Left ventricle myocardium superior (tissue), 1 donor: ENCODE measurements around the gene SMG6. TPM values are rescaled to one million over a fixed set of nuclear protein-coding genes. Genes with fewer than 3 reads are reported as not detected.

ENCODE experiments used
- ATAC-seq: fragments of 200-7000 bp; cut with Tn5 transposase; one replicate; pipeline ENCODE4 v1.9.1; 2020; ENCODE audit warnings: mild to moderate bottlenecking, moderate library complexity
- DNase-seq: peaks from one replicate; pipeline ENCODE4 v3.0.0-alpha.2; 2020
- intact Hi-C: fragments of 100-400 bp; cut with micrococcal nuclease; formaldehyde crosslinking; loops from one replicate; pipeline ENCODE4 v1.11.0; 2022
- total RNA-seq: library from RNA; stranded (reverse); fragmentation: NEBNext Ultra II Directional; extraction: Animal tissue kit (Norgen Biotek cat#: 25700); gene quantifications from one replicate; pipeline ENCODE4 v1.2.1, GENCODE V29; 2021
- donor health status: DM: no; HTN: yes; CAD: no; lungs with severe emphysema.

The SMG6 gene
- total RNA-seq, 1 donor from 2014 or later, result 18.2 TPM

- DNase-seq (peak; percentile 38), ATAC-seq (no peak)
- intact Hi-C loops, result no loop called here
Observed at GRCh38 chr17:2076087-2076984, 227.2 kb downstream of the SMG6 start.

GRCh38 chr17:2075336-2076086 is 228.1 kb downstream of the SMG6 start:
- peak; percentile 62 for ATAC-seq
- intact Hi-C loops, result no loop called here
- DNase-seq, result peak; percentile 71

- intact Hi-C loops, result no loop called here
- DNase-seq (peak; percentile 40), ATAC-seq (no peak)
Observed at GRCh38 chr17:2074919-2075318, 228.7 kb downstream of the SMG6 start.

GRCh38 chr17:2071455-2072281 is 231.9 kb downstream of the SMG6 start:
- DNase-seq (peak; percentile 85), ATAC-seq (peak; percentile 57)
- intact Hi-C loops, result no loop called here

GRCh38 chr17:2071024-2071385 is 232.6 kb downstream of the SMG6 start:
- intact Hi-C loops, result no loop called here
- ATAC-seq, result no peak
- no peak for DNase-seq

GRCh38 chr17:2070241-2071023 is 233.2 kb downstream of the SMG6 start:
- DNase-seq, result no peak
- intact Hi-C loops, result no loop called here

GRCh38 chr17:2068519-2069051 is 235.0 kb downstream of the SMG6 start:
- ATAC-seq (no peak), DNase-seq (peak; percentile 26)
- intact Hi-C loops, result no loop called here

More at GRCh38 chr17:2070241-2071023, 233.2 kb downstream of the SMG6 start:
- no peak for ATAC-seq

- intact Hi-C loops, result no loop called here
- ATAC-seq (no peak), DNase-seq (no peak)
Observed at GRCh38 chr17:2068031-2068518, 235.5 kb downstream of the SMG6 start.

- intact Hi-C loops, result no loop called here
- DNase-seq (no peak), ATAC-seq (peak; percentile 13)
Observed at GRCh38 chr17:2067608-2068024, 236.0 kb downstream of the SMG6 start.

- peak; percentile 1 for ATAC-seq
- intact Hi-C loops, result no loop called here
- peak; percentile 27 for DNase-seq
Observed at GRCh38 chr17:2067048-2067561, 236.5 kb downstream of the SMG6 start.

- peak; percentile 26 for DNase-seq
- ATAC-seq, result no peak
- intact Hi-C loops, result no loop called here
Observed at GRCh38 chr17:2065949-2066400, 237.6 kb downstream of the SMG6 start.

GRCh38 chr17:2064980-2065785 is 238.4 kb downstream of the SMG6 start:
- ATAC-seq (peak; percentile 17), DNase-seq (peak; percentile 75)
- intact Hi-C loops, result no loop called here

- intact Hi-C loops, result no loop called here
- DNase-seq (peak; percentile 32), ATAC-seq (no peak)
Observed at GRCh38 chr17:2064520-2064971, 239.0 kb downstream of the SMG6 start.

- intact Hi-C loops, result no loop called here
- ATAC-seq (no peak), DNase-seq (peak; percentile 17)
Observed at GRCh38 chr17:2064147-2064489, 239.5 kb downstream of the SMG6 start.

- intact Hi-C loops, result no loop called here
- DNase-seq, result peak; percentile 62
- ATAC-seq, result peak; percentile 4
Observed at GRCh38 chr17:2063261-2064146, 240.1 kb downstream of the SMG6 start.

- peak; percentile 1 for ATAC-seq
- intact Hi-C loops, result no loop called here
- peak; percentile 47 for DNase-seq
Observed at GRCh38 chr17:2062571-2063183, 240.9 kb downstream of the SMG6 start.
